CD1c-positive myeloid dendritic cell (primary cell): ENCODE results near the gene SLC17A5.
"Not testable (repeated sequence)": the region's sequence is repeated elsewhere in the genome, so short reads cannot be mapped to it uniquely, and the experiment has no call there.

Source experiments
- DNase-seq: peaks from one replicate; pipeline ENCODE4 v3.0.0-alpha.2; 2016; ENCODE audit errors: extremely low spot score

The SLC17A5 gene

GRCh38 chr6:73665686-73666319 is 12.0 kb upstream of the SLC17A5 start:
- no peak for DNase-seq

GRCh38 chr6:73664701-73665100 is 10.9 kb upstream of the SLC17A5 start:
- DNase-seq: peak; percentile 32

GRCh38 chr6:73657201-73657600 is 3.4 kb upstream of the SLC17A5 start:
- DNase-seq: no peak

- no peak for DNase-seq
Observed at GRCh38 chr6:73656531-73657145, 2.8 kb upstream of the SLC17A5 start.

- no peak for DNase-seq
Observed at GRCh38 chr6:73655341-73655917, 1.6 kb upstream of the SLC17A5 start.

GRCh38 chr6:73652637-73653570 is 888 bp downstream of the SLC17A5 start:
- DNase-seq: peak; percentile 80

GRCh38 chr6:73649783-73650182 is 4.0 kb downstream of the SLC17A5 start:
- no peak for DNase-seq

GRCh38 chr6:73648166-73648565 is 5.6 kb downstream of the SLC17A5 start:
- no peak for DNase-seq

GRCh38 chr6:73644941-73645591 is 8.7 kb downstream of the SLC17A5 start:
- DNase-seq: no peak

GRCh38 chr6:73644030-73644429 is 9.8 kb downstream of the SLC17A5 start:
- peak; percentile 35 for DNase-seq

GRCh38 chr6:73642530-73642929 is 11.3 kb downstream of the SLC17A5 start:
- DNase-seq: no peak

GRCh38 chr6:73640179-73640750 is 13.5 kb downstream of the SLC17A5 start:
- DNase-seq: no peak

- no peak for DNase-seq
Observed at GRCh38 chr6:73639040-73639439, 14.8 kb downstream of the SLC17A5 start.

GRCh38 chr6:73637404-73637803 is 16.4 kb downstream of the SLC17A5 start:
- no peak for DNase-seq

- DNase-seq: no peak
Observed at GRCh38 chr6:73636048-73636447, 17.7 kb downstream of the SLC17A5 start.

- no peak for DNase-seq
Observed at GRCh38 chr6:73632346-73632745, 21.4 kb downstream of the SLC17A5 start.

- DNase-seq: no peak
Observed at GRCh38 chr6:73631849-73632248, 21.9 kb downstream of the SLC17A5 start.

GRCh38 chr6:73630401-73630800 is 23.4 kb downstream of the SLC17A5 start:
- no peak for DNase-seq

GRCh38 chr6:73624896-73625295 is 28.9 kb downstream of the SLC17A5 start:
- peak; percentile 42 for DNase-seq

- not testable (repeated sequence) for DNase-seq
Observed at GRCh38 chr6:73623480-73623879, 30.3 kb downstream of the SLC17A5 start.

GRCh38 chr6:73618082-73618481 is 35.7 kb downstream of the SLC17A5 start:
- not testable (repeated sequence) for DNase-seq
